Chondrocyte (in vitro differentiated cells): ENCODE data around the gene CRX. TPM values are rescaled to one million over a fixed set of nuclear protein-coding genes. Genes with fewer than 3 reads are reported as not detected.
"Not testable (repeated sequence)": the region's sequence is repeated elsewhere in the genome, so short reads cannot be mapped to it uniquely, and the experiment has no call there.

Source experiments
- DNase-seq: peaks from one replicate; pipeline ENCODE4 v3.0.0; 2021; ENCODE audit warnings: mixed read lengths, low spot score
- H3K27ac Mint-ChIP-seq: one replicate; pipeline ENCODE4 v1.8.0; 2021; ENCODE audit warnings: mild to moderate bottlenecking, moderate library complexity, mixed read lengths; ENCODE audit not compliant: unreplicated experiment
- H3K27me3 Mint-ChIP-seq: 2 replicates; pipeline ENCODE4 v1.8.0; 2021; ENCODE audit warnings: low read depth, mixed read lengths
- H3K36me3 Mint-ChIP-seq: 2 replicates; pipeline ENCODE4 v1.8.0; 2021; ENCODE audit warnings: low read depth, mixed read lengths
- H3K4me1 Mint-ChIP-seq: 2 replicates; pipeline ENCODE4 v1.8.0; 2021; ENCODE audit warnings: low read depth, mild to moderate bottlenecking, mixed read lengths
- H3K4me3 Mint-ChIP-seq: one replicate; pipeline ENCODE4 v1.8.0; 2021; ENCODE audit warnings: mild to moderate bottlenecking, moderate library complexity, mixed read lengths; ENCODE audit not compliant: unreplicated experiment
- H3K9me3 Mint-ChIP-seq: 2 replicates; pipeline ENCODE4 v1.8.0; 2021; ENCODE audit warnings: low read depth, mixed read lengths
- total RNA-seq: library from RNA; stranded (reverse); gene quantifications from 3 replicates; pipeline ENCODE4 v1.2.1, GENCODE V29; 2021
- TF ChIP-seq, protein P1 (sequence below): fragments of 200-600 bp; sonication (generic); IDR thresholded peaks from 2 replicates; pipeline ENCODE4 v1.5.0; 2021; ENCODE audit warnings: antibody characterized with exemption, mild to moderate bottlenecking, moderate library complexity

Gene CRX
- total RNA-seq, 1 donor from 2014 or later: not detected

- Mint-ChIP-seq H3K27me3 (peaks cover 47% of the 10 kb centered on the region), H3K36me3 (no peaks in the 10 kb centered on the region), H3K4me1 (peaks cover 13% of the 10 kb centered on the region), H3K9me3 (no peaks in the 10 kb centered on the region), H3K27ac (no peak overlapping the region), H3K4me3 (no peak overlapping the region)
- DNase-seq: no peak
- TF ChIP-seq, protein P1, sequence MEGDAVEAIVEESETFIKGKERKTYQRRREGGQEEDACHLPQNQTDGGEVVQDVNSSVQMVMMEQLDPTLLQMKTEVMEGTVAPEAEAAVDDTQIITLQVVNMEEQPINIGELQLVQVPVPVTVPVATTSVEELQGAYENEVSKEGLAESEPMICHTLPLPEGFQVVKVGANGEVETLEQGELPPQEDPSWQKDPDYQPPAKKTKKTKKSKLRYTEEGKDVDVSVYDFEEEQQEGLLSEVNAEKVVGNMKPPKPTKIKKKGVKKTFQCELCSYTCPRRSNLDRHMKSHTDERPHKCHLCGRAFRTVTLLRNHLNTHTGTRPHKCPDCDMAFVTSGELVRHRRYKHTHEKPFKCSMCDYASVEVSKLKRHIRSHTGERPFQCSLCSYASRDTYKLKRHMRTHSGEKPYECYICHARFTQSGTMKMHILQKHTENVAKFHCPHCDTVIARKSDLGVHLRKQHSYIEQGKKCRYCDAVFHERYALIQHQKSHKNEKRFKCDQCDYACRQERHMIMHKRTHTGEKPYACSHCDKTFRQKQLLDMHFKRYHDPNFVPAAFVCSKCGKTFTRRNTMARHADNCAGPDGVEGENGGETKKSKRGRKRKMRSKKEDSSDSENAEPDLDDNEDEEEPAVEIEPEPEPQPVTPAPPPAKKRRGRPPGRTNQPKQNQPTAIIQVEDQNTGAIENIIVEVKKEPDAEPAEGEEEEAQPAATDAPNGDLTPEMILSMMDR: no peak
Measured at GRCh38 chr19:47853003-47853402, 31.3 kb downstream of the CRX start.

DNA sequence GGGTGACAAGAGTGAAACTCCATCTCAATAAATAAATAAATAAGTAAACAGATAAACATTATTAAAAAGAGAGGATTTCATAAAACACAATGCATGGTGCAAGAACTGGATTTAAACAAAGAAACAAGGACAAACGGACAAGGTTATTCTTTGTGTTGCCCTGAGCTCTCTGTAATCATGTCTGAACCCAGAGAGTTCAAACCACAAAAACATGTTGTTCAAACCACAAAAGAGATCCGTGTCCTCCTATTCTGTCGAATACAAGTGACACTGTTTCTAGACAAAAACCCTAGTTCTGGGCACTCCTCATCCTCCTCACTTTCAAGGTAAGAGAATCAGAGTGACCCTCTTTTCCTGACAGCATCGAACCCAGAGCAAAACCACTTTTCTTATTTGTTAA is 32.7 kb downstream of the CRX start:
- no peak overlapping the region for H3K27ac Mint-ChIP-seq
- no peaks in the 10 kb centered on the region for H3K36me3 Mint-ChIP-seq
- peaks cover 35% of the 10 kb centered on the region for H3K27me3 Mint-ChIP-seq
- no peak for DNase-seq
- H3K4me3 Mint-ChIP-seq: no peak overlapping the region
- TF ChIP-seq, protein P1: no peak
- peaks cover 6% of the 10 kb centered on the region for H3K4me1 Mint-ChIP-seq
- H3K9me3 Mint-ChIP-seq: no peaks in the 10 kb centered on the region

- H3K9me3 Mint-ChIP-seq, H3K36me3 Mint-ChIP-seq, H3K4me1 Mint-ChIP-seq, H3K4me3 Mint-ChIP-seq, H3K27ac Mint-ChIP-seq: not testable (repeated sequence)
- peaks cover 11% of the 10 kb centered on the region for H3K27me3 Mint-ChIP-seq
- peak; percentile 52 for DNase-seq
Measured at GRCh38 chr19:47858231-47858630, 36.5 kb downstream of the CRX start.

GRCh38 chr19:47858646-47859285 is 37.0 kb downstream of the CRX start, which contains the start of gene TPRX2:
TSS of gene TPRX2 (plus strand) at chr19:47859235. CDS start at chr19:47859247, 12 bp downstream.
- H3K36me3 Mint-ChIP-seq, H3K9me3 Mint-ChIP-seq, H3K4me3 Mint-ChIP-seq, H3K4me1 Mint-ChIP-seq, H3K27me3 Mint-ChIP-seq, H3K27ac Mint-ChIP-seq: not testable (repeated sequence)
- DNase-seq: peak; percentile 57

DNA sequence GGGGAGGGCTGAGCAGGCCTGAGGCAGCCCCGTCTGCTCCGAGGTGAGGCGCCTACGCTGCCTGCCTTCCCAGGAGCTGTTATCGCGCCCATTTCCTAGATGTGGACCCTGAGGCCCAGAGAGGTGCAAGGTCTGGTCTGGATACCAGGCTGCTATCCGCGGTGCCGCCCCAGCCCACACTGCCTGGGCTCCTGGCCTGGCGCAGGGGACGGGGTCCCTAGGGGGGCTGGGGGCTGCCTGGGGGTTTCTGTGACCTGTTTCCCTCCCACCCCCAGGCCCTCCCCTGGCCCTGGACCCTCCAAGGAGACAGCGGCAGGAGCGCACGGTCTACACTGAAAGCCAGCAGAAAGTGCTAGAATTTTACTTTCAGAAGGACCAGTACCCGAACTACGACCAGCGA is 38.1 kb downstream of the CRX start:
- not testable (repeated sequence) for H3K4me3 Mint-ChIP-seq, H3K9me3 Mint-ChIP-seq, H3K27ac Mint-ChIP-seq, DNase-seq, H3K27me3 Mint-ChIP-seq, H3K36me3 Mint-ChIP-seq, H3K4me1 Mint-ChIP-seq

DNA sequence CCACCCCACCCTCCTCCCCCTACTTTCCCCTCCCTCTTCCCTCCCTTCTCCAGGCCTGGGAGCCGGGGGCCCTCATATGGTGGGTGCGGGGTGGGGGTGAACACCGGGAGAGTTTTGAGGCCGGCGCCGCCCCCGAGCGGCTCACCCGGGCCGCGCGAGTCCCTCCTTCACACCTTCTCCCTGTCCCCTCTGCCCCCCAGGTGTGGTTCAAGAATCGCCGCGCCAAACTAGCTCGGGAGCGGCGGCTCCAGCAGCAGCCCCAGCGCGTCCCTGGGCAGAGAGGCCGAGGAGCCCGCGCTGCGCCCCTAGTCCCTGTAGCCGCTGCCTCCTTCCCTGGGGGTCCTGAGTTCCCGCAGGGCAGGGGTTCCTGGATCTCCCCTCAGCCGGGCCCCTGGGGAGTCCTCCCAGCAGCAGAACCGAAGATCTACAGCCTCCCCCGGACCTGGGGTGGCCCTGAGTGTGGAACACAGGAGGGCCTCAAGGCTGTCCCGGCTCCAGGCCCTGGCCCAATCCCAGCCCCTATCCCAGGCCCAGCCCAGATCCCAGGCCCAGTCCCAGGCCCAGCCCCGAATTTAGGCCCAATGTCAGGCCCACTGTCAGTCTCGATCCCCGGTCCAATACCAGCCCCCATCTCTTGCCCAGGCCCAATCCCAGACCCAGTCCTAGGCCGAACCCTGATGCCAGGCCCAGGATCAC is 39.0 kb downstream of the CRX start:
- H3K27me3 Mint-ChIP-seq: peaks cover 2% of the 10 kb centered on the region
- peaks cover 2% of the 10 kb centered on the region for H3K9me3 Mint-ChIP-seq
- TF ChIP-seq, protein P1: no peak
- H3K36me3 Mint-ChIP-seq: no peaks in the 10 kb centered on the region
- H3K4me3 Mint-ChIP-seq: no peak overlapping the region
- H3K27ac Mint-ChIP-seq: no peak overlapping the region
- DNase-seq: no peak
- H3K4me1 Mint-ChIP-seq: no peaks in the 10 kb centered on the region
